Rectal smooth muscle tissue (tissue), 1 donor: ENCODE data around the gene CCSER2.
"Not testable (repeated sequence)": the region's sequence is repeated elsewhere in the genome, so short reads cannot be mapped to it uniquely, and the experiment has no call there.

Experiments used
- H3K27ac ChIP-seq: one replicate; pipeline ENCODE4 v1.7.0; 2013; ENCODE audit warnings: low read depth, low read length, inconsistent platforms
- H3K27me3 ChIP-seq: one replicate; pipeline ENCODE4 v1.7.0; 2013; ENCODE audit warnings: low read length; ENCODE audit not compliant: control insufficient read depth, insufficient read depth
- H3K36me3 ChIP-seq: one replicate; pipeline ENCODE4 v1.7.0; 2013; ENCODE audit warnings: low read length; ENCODE audit not compliant: control insufficient read depth, insufficient read depth
- H3K4me1 ChIP-seq: one replicate; pipeline ENCODE4 v1.7.0; 2013; ENCODE audit warnings: low read length; ENCODE audit not compliant: control insufficient read depth, insufficient read depth
- H3K4me3 ChIP-seq: one replicate; pipeline ENCODE4 v1.7.0; 2013; ENCODE audit warnings: low read length
- H3K9ac ChIP-seq: one replicate; pipeline ENCODE4 v1.7.0; 2013; ENCODE audit warnings: low read length

The CCSER2 gene

GRCh38 chr10:84522612-84523462 lies 194.4 kb downstream of the CCSER2 start:
- H3K36me3 ChIP-seq, result no peaks in the 10 kb centered on the region
- H3K27me3 ChIP-seq, result no peaks in the 10 kb centered on the region
- H3K4me1 ChIP-seq, result peaks cover 4% of the 10 kb centered on the region
- H3K4me3 ChIP-seq, result no peak overlapping the region
- H3K27ac ChIP-seq, result no peak overlapping the region
- no peak overlapping the region for H3K9ac ChIP-seq

- Histone ChIP-seq H3K27me3 (no peaks in the 10 kb centered on the region), H3K9ac (no peak overlapping the region), H3K4me3 (no peak overlapping the region), H3K27ac (no peak overlapping the region), H3K36me3 (no peaks in the 10 kb centered on the region), H3K4me1 (peaks cover 4% of the 10 kb centered on the region)
Observed at GRCh38 chr10:84523526-84523925, 195.1 kb downstream of the CCSER2 start.

- no peak overlapping the region for H3K27ac ChIP-seq
- H3K4me3 ChIP-seq, result no peak overlapping the region
Observed at GRCh38 chr10:84524435-84524834, 196.0 kb downstream of the CCSER2 start.

GRCh38 chr10:84525120-84525806 lies 196.9 kb downstream of the CCSER2 start:
- H3K36me3 ChIP-seq, result no peaks in the 10 kb centered on the region
- H3K9ac ChIP-seq, result no peak overlapping the region
- H3K27me3 ChIP-seq, result no peaks in the 10 kb centered on the region
- H3K27ac ChIP-seq, result no peak overlapping the region
- H3K4me3 ChIP-seq, result no peak overlapping the region
- peaks cover 4% of the 10 kb centered on the region for H3K4me1 ChIP-seq

More at GRCh38 chr10:84524435-84524834, 196.0 kb downstream of the CCSER2 start:
- no peaks in the 10 kb centered on the region for H3K36me3 ChIP-seq
- peaks cover 4% of the 10 kb centered on the region for H3K4me1 ChIP-seq
- no peaks in the 10 kb centered on the region for H3K27me3 ChIP-seq
- no peak overlapping the region for H3K9ac ChIP-seq

- H3K9ac ChIP-seq, H3K36me3 ChIP-seq, H3K27ac ChIP-seq, H3K4me3 ChIP-seq, H3K4me1 ChIP-seq, H3K27me3 ChIP-seq: not testable (repeated sequence)
Observed at GRCh38 chr10:84525807-84526182, 197.4 kb downstream of the CCSER2 start.

GRCh38 chr10:84527386-84527785 lies 199.0 kb downstream of the CCSER2 start:
- not testable (repeated sequence) for H3K27ac ChIP-seq, H3K9ac ChIP-seq, H3K36me3 ChIP-seq, H3K4me3 ChIP-seq, H3K4me1 ChIP-seq, H3K27me3 ChIP-seq

GRCh38 chr10:84528526-84528925 lies 200.1 kb downstream of the CCSER2 start:
- not testable (repeated sequence) for H3K9ac ChIP-seq, H3K36me3 ChIP-seq, H3K4me3 ChIP-seq, H3K27ac ChIP-seq, H3K4me1 ChIP-seq, H3K27me3 ChIP-seq

- Histone ChIP-seq H3K4me3 (no peak overlapping the region), H3K27me3 (no peaks in the 10 kb centered on the region), H3K4me1 (no peaks in the 10 kb centered on the region), H3K27ac (no peak overlapping the region), H3K9ac (no peak overlapping the region), H3K36me3 (no peaks in the 10 kb centered on the region)
Observed at GRCh38 chr10:84530724-84531325, 202.4 kb downstream of the CCSER2 start.

- Histone ChIP-seq H3K36me3 (no peaks in the 10 kb centered on the region), H3K9ac (no peak overlapping the region), H3K27ac (no peak overlapping the region), H3K27me3 (no peaks in the 10 kb centered on the region), H3K4me1 (no peaks in the 10 kb centered on the region), H3K4me3 (no peak overlapping the region)
Observed at GRCh38 chr10:84531396-84531795, 203.0 kb downstream of the CCSER2 start.

- no peak overlapping the region for H3K4me3 ChIP-seq
- no peak overlapping the region for H3K27ac ChIP-seq
- no peak overlapping the region for H3K9ac ChIP-seq
- peaks cover 3% of the 10 kb centered on the region for H3K27me3 ChIP-seq
- H3K36me3 ChIP-seq, result no peaks in the 10 kb centered on the region
- H3K4me1 ChIP-seq, result no peaks in the 10 kb centered on the region
Observed at GRCh38 chr10:84534168-84534567, 205.8 kb downstream of the CCSER2 start.

- Histone ChIP-seq H3K4me1 (no peaks in the 10 kb centered on the region), H3K9ac (no peak overlapping the region), H3K27ac (no peak overlapping the region), H3K27me3 (peaks cover 3% of the 10 kb centered on the region), H3K36me3 (no peaks in the 10 kb centered on the region), H3K4me3 (no peak overlapping the region)
Observed at GRCh38 chr10:84537447-84537931, 209.1 kb downstream of the CCSER2 start.

- Histone ChIP-seq H3K36me3 (no peaks in the 10 kb centered on the region), H3K27me3 (peaks cover 3% of the 10 kb centered on the region), H3K9ac (no peak overlapping the region), H3K4me3 (no peak overlapping the region), H3K4me1 (no peaks in the 10 kb centered on the region), H3K27ac (no peak overlapping the region)
Observed at GRCh38 chr10:84538036-84538435, 209.6 kb downstream of the CCSER2 start.
